GM11168 (cell line): Measurements from ENCODE around the gene GNAS.

Experiments used
- in situ Hi-C: fragments of 300-500 bp; cut with MboI; formaldehyde crosslinking; loops from one replicate; pipeline ENCODE4 v1.12.0; 2022; ENCODE audit warnings: low sequenced_read_pairs; ENCODE audit not compliant: unreplicated experiment

Gene GNAS

GRCh38 chr20:58877050-58877975 is 24.8 kb downstream of the GNAS start:
- in situ Hi-C loops, result no loop called here

- in situ Hi-C loops, result no loop called here
These were observed 25.5 kb downstream of the GNAS start for GRCh38 chr20:58877976-58878360.

- in situ Hi-C loops, result no loop called here
These were observed 25.9 kb downstream of the GNAS start for GRCh38 chr20:58878399-58878798.

GRCh38 chr20:58880441-58880840 is 27.9 kb downstream of the GNAS start:
- in situ Hi-C loops, result no loop called here

- in situ Hi-C loops, result no loop called here
These were observed 28.7 kb downstream of the GNAS start for GRCh38 chr20:58880994-58881752.

- in situ Hi-C loops, result no loop called here
These were observed 30.2 kb downstream of the GNAS start for GRCh38 chr20:58882704-58883089.

- in situ Hi-C loops, result no loop called here
These were observed 30.8 kb downstream of the GNAS start for GRCh38 chr20:58883241-58883691.

- in situ Hi-C loops, result no loop called here
These were observed 32.5 kb downstream of the GNAS start for GRCh38 chr20:58884966-58885365.

- in situ Hi-C loops, result no loop called here
These were observed 34.0 kb downstream of the GNAS start for GRCh38 chr20:58886546-58886945.

- in situ Hi-C loops, result no loop called here
These were observed 35.6 kb downstream of the GNAS start for GRCh38 chr20:58888103-58888502.

GRCh38 chr20:58888521-58889333 is 36.2 kb downstream of the GNAS start:
- in situ Hi-C loops, result no loop called here

- in situ Hi-C loops, result no loop called here
These were observed 36.8 kb downstream of the GNAS start for GRCh38 chr20:58889334-58889760.

GRCh38 chr20:58889798-58890517 is 37.4 kb downstream of the GNAS start:
- in situ Hi-C loops, result no loop called here

- in situ Hi-C loops, result no loop called here
These were observed 38.1 kb downstream of the GNAS start for GRCh38 chr20:58890518-58891085.

GRCh38 chr20:58891086-58891717 is 38.7 kb downstream of the GNAS start:
- in situ Hi-C loops, result no loop called here

- in situ Hi-C loops, result no loop called here
These were observed 39.2 kb downstream of the GNAS start for GRCh38 chr20:58891718-58892140.

GRCh38 chr20:58892141-58892931 is 39.8 kb downstream of the GNAS start:
- in situ Hi-C loops, result no loop called here

- in situ Hi-C loops, result no loop called here
These were observed 40.4 kb downstream of the GNAS start for GRCh38 chr20:58892932-58893224.
